HG02840 (cell line): ENCODE data around the gene TRIM17.

Experiments used
- ATAC-seq: cut with Tn5 transposase; IDR thresholded peaks from one replicate; pipeline ENCODE4 v1.9.1; 2021; ENCODE audit warnings: mild to moderate bottlenecking, moderate library complexity, moderate number of reproducible peaks; ENCODE audit not compliant: unreplicated experiment, low FRiP score

The TRIM17 gene

DNA sequence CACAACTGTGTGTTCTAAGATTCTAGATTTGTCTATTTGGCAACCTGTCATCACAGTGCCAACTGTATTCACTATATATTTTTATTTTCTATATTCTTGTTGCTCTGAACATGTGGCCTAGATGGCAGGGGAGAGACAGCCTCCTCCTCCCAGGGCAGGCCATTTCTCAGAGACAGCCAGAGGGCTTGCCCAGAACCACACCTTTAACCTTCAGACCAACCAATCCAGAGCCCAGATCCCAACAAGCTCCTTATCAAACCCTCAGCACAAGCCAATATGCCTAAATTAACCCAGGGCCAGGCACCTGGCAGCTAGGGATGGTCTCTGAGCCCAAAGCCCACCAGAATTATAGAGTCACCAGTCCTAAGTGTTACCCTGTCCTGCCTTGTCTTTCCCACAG is 29.3 kb downstream of the TRIM17 start:
- no peak for ATAC-seq

DNA sequence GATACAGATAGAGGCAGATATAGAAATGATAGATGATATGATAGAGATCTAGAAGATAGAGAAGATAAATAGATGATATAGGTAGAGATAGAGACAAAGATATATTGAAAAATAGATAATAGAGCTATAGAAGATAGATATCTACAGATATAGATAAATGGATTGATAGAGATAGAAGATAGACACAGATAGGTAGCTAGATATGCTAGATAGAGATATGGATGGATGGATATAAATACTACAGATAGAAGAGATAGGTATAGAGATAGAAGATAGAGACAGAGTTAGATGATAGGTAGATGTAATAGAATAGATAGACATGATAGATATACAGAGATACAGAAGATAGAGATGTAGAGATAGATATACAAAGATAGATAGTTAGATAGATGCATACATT is 31.4 kb downstream of the TRIM17 start:
- ATAC-seq: no peak

DNA sequence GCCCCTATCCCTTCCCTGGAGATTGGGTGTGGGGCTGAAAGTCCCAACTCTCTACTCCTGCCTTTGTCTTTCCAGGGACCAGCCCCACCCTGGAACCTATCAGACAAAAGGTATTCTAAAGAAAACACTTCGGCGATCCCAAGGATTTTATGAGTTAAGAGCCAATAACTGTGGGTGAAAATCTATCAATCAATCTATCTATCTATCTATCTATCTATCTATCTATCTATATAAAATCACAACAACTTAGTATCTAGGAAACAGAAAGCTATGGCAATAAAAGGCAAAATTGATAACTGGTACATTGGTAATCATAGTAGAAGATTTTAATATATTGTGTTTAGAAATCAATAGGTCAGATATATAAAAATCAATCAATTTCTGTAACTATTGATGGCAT is 32.9 kb downstream of the TRIM17 start:
- ATAC-seq: no peak

DNA sequence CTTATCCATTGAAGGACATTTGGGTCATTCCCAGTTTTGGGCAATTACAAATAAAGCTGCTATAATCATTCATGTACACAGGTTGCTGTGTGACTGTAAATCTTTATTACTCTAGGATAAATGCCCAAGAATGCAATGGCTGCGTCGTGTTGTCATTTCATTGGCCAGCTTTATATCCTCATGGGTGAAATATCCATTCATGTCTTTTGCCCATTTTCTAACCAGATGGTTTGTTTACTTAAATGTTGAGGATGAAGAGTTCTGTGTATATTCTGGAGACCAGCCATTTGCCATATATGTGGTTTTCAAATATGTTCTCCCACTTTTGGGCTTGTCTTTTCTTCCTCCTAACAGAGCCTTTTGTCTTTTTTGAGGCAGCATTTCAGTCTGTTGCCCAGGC is 35.3 kb downstream of the TRIM17 start:
- no peak for ATAC-seq

DNA sequence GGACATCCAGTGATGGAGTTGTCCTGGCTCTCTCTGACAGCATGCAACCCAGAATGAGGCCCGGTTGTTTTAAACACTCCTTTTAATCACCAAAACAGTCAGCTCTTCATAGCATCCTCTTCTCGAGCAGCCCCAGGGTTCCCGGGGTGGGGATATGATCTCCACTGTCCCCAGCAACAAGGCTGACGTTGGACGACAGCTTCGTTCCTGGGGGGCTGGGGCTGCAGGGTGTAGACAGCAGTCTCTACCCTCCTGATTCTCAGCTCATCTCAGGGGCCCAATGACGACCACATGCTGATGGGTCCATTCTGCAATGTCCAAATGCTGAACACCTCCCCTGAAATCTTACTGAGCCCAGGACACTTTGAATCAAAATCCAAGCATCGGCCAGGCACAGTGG is 37.0 kb downstream of the TRIM17 start:
- ATAC-seq: no peak

DNA sequence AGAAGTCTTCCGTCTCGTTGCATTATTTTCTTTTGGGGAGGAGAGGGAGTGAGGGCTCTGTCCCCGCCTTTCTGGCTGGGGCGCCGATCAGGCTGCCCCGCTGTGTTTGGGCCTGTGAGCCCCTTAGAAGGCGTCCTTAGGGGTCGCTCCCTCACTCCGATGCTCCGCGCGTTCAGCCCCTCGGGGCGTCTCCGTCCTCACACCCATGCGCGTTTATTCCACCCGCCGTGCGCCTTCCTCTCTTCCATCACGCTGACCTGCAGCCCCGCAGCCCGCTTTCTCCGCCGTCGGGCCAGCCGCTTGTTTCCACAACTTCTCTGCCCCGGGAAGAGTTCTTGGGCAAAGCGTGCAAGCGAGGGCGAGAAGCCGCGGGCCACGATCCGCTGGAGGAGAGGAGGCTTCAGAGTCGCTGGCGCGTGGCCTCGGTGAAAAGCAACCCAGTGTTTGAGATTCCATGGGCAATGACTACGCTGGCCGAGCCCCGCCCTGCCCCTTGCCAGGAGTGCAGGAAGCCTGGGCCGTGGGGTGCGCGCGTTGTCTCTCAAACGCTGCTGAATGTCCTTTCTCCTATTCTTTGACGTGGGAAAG is 37.7 kb downstream of the TRIM17 start:
- ATAC-seq: no peak

DNA sequence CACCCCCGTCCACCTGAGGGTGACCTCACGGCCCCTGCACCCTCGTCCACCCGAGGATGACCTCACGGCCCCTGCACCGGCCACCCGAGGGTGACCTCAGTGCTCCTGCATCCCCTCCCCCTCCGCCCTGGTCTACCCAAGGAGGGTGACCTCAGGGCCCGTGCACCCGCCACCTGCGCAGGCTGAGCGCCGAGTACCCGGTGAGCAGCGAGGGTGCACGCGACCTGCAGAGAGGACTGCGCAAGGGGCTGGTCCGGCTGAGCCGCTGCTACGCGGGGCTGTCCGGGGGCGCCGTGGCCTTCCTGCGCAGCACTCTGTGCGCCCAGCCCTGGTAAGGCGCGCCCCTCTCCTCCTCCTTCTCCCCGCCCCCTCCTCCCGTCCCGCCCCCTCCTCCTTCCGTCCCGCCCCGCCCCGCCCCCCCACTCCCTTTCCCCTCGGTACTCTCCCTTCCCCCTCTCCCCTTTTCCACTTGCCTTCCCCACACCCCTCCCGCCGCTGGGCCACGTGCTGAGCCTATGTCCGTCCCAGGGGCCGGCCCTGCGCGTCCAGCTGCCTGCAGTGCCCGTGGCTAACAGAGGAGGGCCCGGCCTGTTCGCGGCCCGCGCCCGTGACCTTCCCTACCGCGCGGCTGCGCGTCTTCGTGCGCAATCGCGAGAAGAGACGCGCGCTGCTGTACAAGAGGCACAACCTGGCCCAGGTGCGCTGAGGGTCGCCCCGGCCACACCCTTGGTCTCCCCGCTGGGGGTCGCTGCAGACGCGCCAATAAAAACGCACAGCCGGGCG is 38.4 kb downstream of the TRIM17 start:
- no peak for ATAC-seq

DNA sequence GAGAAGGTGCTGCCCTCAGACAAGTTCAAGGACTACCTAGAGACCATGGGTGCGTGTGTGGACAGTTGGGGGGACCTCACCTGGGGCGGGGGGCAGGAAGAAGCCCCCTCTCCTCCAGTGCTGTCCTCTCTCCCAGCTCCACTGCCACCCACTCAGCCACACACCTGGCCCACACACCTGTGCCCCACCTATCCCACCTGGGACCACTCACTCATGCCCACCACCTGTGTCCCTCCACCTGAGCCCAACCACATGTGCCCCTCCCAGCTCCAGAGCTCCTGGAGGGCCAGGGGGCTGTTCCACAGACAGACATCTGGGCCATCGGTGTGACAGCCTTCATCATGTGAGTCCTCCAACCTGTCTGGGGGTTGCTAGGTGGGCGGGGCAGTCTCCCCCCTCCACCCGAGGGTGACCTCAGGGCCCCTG is 39.0 kb downstream of the TRIM17 start:
- no peak for ATAC-seq

DNA sequence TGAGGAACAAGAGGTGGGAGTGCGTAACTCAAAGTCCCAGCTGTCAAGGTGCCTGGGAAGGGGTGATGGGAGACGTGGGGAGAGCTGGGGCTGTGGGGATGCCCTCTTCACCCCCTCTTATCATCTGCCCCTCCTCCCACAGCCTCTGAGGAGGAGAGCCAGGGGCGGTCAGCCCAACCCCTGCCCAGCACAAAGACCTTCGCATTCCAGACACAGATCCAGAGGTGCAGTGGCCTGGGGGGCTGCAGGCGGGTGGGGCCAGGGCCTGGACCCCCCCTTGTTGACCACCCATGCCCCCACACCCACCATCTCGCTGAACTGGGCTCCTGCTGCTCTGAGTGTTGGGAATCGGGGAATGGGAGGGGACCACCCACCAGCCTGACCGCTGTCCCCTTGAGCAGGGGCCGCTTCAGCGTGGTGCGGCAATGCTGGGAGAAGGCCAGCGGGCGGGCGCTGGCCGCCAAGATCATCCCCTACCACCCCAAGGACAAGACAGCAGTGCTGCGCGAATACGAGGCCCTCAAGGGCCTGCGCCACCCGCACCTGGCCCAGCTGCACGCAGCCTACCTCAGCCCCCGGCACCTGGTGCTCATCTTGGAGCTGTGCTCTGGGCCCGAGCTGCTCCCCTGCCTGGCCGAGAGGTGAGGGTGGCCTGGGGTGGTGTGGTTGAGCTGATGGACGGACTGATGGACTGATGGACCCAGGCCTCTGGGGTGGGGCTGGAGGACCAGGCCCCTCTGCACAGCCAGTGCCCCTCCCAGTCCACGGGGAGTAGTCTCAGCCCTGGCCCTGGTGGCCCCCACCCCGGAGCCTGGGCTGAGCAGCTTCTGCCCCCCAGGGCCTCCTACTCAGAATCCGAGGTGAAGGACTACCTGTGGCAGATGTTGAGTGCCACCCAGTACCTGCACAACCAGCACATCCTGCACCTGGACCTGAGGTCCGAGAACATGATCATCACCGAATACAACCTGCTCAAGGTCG is 39.7 kb downstream of the TRIM17 start:
- ATAC-seq: no peak

DNA sequence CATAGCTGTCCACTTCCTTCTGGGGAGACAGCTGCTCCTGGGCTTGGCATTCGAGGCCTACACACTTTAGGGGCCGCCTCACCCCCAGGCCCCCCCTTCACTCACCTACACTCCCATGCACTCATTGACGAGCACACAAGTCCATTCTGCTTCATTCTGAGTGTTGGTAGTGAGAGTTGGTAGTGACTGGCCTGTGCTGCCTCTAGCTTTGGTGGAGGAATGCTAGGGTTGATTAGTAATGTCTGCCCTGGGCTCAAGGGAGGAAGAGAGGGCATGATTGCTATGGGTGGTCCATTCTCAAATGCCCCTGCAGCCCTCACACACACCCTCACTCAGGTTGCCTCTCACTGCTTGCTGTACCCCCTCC is 40.4 kb downstream of the TRIM17 start:
- no peak for ATAC-seq

DNA sequence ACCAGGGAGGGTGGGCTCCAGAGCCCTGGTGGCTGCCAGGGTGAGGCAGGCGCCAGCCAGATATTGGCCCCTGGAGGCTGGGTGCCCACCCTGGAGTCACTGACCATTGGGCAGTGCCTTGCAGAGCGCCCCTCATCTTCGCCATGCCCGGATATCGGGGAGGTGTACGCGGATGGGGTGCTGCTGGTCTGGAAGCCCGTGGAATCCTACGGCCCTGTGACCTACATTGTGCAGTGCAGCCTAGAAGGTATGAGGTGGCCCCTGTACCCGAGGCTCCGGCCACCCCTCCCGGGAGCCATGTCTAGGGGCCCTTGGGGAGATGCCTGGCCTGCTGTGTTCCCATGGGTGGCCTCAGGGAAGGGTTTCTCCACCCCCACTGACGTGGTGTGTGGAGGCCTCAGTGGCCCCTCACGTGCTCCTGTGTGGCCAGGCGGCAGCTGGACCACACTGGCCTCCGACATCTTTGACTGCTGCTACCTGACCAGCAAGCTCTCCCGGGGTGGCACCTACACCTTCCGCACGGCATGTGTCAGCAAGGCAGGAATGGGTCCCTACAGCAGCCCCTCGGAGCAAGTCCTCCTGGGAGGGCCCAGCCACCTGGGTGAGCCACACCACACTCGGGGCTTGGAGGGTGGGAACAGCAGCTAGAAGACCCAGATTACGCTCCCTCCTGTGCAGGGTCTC is 40.9 kb downstream of the TRIM17 start:
- ATAC-seq: no peak

DNA sequence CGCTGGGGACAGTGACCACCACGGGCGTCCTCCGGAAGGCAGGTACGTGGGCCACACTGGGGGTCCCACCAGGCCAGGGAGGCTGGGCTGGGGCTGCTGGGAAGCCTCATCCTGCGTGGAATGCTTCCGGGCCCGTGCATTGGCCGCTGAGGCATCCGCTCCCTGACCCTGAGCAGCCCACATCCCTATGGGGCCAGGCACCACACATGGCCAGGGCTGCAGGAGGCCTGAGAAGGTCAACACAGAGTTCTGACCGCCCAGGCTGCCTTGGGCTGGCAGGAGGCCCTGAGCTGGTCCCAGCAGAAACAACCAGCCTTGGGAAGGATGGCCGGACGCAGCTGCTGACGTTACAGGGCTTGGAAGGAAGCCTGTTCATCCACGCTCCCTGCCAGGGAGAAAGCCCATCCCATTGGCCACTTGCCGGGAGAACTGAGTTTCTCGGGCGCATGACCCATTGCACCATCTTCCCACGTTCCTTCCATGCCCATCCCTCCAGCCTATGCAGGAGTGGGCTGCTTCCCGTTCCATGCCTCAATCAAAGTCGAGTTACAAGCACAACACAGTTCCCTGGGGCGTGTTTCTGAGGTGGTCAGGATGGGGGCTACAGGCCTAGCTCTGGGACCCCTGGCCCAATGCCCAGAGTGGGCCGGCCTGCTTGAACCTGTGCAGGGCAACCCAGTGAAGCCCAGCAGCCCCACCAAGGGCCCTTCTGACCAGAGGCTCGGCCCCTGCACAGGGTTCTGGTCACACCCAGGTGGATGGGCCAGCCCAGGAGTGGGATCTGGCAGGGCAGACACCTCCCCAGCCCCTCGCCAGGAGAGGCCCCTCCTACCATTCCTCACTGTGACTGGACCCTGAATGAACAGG is 41.7 kb downstream of the TRIM17 start:
- no peak for ATAC-seq

DNA sequence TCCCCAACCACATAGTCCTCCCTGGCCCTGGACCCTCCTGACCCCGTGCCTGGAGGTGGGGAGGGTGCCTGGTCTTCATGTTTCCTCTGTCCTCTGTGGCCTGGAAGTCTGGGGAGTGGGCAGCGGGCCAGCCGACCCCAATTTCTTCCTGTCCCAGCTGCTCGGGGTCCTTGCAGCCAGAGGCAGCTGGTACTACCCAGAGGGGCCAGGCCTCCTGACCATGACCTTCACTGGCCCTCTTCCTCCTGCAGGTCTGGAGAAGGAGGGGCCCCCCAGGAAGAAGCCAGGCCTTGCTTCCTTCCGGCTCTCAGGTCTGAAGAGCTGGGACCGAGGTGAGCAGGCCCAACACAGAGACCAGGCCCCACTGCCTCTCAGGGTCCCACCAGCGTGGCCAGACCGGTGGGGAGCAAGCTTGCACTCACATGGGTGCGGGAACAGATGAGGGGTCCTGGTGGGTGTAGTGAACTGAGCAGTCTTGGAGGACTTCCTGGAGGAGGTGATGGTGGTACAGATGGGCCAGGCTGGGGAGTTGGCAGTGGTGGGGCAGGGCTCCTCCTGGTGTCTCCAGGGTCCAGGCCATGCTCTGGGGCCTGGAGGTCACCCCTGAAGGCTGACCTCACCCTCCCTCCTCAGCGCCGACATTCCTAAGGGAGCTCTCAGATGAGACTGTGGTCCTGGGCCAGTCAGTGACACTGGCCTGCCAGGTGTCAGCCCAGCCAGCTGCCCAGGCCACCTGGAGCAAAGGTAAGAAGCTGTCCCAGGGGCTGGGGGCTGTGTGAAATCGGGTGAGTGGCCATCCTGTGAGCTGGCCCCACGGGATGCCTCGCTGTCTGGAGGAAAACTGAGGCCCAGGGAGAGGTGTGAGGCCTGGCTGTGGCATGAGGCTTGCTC is 42.7 kb downstream of the TRIM17 start:
- no peak for ATAC-seq

DNA sequence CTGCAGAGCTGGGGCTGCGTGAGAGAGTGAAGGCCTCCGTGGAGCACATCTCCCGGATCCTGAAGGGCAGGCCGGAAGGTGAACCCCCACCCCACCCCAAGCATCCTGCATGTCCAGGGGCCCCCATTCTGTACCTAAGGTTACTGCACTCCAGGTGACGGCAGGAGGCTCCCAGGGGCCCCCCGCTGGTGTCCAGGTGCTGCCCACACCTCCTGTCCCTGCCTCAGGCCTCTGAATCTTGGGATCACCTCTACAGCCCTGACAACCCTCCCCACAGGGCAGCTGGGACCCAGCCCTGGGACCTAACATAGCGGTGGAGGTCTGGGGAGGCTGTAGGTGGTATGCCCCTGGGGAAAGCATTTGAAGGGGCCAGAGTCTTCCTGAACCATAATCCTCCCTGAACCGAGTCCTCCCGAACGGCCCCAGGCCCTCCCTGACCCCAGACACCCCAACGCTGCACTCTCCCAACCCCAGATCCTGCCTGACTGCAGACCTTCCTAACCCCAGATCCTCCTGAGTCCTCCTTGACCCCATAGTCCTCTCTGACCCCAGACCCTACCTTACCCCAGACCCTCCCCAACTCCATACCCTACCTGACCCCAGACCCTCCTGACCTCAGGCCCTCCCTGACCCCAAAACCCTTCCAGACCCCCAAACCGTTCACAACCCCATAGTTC is 43.5 kb downstream of the TRIM17 start:
- ATAC-seq: no peak

DNA sequence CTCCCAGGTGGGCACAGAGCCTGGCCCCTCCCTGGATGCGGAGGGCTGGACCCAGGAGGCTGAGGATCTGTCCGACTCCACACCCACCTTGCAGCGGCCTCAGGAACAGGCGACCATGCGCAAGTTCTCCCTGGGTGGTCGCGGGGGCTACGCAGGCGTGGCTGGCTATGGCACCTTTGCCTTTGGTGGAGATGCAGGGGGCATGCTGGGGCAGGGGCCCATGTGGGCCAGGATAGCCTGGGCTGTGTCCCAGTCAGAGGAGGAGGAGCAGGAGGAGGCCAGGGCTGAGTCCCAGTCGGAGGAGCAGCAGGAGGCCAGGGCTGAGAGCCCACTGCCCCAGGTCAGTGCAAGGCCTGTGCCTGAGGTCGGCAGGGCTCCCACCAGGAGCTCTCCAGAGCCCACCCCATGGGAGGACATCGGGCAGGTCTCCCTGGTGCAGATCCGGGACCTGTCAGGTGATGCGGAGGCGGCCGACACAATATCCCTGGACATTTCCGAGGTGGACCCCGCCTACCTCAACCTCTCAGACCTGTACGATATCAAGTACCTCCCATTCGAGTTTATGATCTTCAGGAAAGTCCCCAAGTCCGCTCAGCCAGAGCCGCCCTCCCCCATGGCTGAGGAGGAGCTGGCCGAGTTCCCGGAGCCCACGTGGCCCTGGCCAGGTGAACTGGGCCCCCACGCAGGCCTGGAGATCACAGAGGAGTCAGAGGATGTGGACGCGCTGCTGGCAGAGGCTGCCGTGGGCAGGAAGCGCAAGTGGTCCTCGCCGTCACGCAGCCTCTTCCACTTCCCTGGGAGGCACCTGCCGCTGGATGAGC is 44.3 kb downstream of the TRIM17 start:
- ATAC-seq: no peak

DNA sequence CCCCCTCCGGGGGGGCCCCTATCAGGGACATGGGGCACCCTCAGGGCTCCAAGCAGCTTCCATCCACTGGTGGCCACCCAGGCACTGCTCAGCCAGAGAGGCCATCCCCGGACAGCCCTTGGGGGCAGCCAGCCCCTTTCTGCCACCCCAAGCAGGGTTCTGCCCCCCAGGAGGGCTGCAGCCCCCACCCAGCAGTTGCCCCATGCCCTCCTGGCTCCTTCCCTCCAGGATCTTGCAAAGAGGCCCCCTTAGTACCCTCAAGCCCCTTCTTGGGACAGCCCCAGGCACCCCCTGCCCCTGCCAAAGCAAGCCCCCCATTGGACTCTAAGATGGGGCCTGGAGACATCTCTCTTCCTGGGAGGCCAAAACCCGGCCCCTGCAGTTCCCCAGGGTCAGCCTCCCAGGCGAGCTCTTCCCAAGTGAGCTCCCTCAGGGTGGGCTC is 44.9 kb downstream of the TRIM17 start:
- no peak for ATAC-seq
